Suppressor macrophage treated with lipopolysaccharide for 4 hours (primary cell): ENCODE measurements around the gene RBFOX1.

Experiments
- DNase-seq: peaks from one replicate; pipeline ENCODE4 v3.0.0-alpha.2; 2020

The RBFOX1 gene

GRCh38 chr16:7376227-7376626, 43.6 kb downstream of the RBFOX1 start:
- DNase-seq: no peak

GRCh38 chr16:7377231-7377630, 44.6 kb downstream of the RBFOX1 start:
- no peak for DNase-seq

GRCh38 chr16:7378024-7378695, 45.5 kb downstream of the RBFOX1 start:
- DNase-seq: no peak

- no peak for DNase-seq
Measured at GRCh38 chr16:7380441-7380840, 47.8 kb downstream of the RBFOX1 start.

- no peak for DNase-seq
Measured at GRCh38 chr16:7380911-7381310, 48.3 kb downstream of the RBFOX1 start.

GRCh38 chr16:7381671-7382070, 49.0 kb downstream of the RBFOX1 start:
- no peak for DNase-seq

GRCh38 chr16:7382521-7382920, 49.9 kb downstream of the RBFOX1 start:
- no peak for DNase-seq

GRCh38 chr16:7390974-7391373, 58.3 kb downstream of the RBFOX1 start:
- no peak for DNase-seq

- DNase-seq: no peak
Measured at GRCh38 chr16:7391694-7392093, 59.0 kb downstream of the RBFOX1 start.

- DNase-seq: no peak
Measured at GRCh38 chr16:7392206-7392605, 59.6 kb downstream of the RBFOX1 start.

- DNase-seq: no peak
Measured at GRCh38 chr16:7393680-7394079, 61.0 kb downstream of the RBFOX1 start.

GRCh38 chr16:7394720-7395336, 62.2 kb downstream of the RBFOX1 start:
- no peak for DNase-seq

- DNase-seq: no peak
Measured at GRCh38 chr16:7397901-7398300, 65.3 kb downstream of the RBFOX1 start.

- no peak for DNase-seq
Measured at GRCh38 chr16:7398536-7398935, 65.9 kb downstream of the RBFOX1 start.

- DNase-seq: no peak
Measured at GRCh38 chr16:7399296-7399695, 66.7 kb downstream of the RBFOX1 start.

- DNase-seq: no peak
Measured at GRCh38 chr16:7400117-7400890, 67.7 kb downstream of the RBFOX1 start.

GRCh38 chr16:7404217-7404616, 71.6 kb downstream of the RBFOX1 start:
- no peak for DNase-seq

GRCh38 chr16:7405166-7405565, 72.5 kb downstream of the RBFOX1 start:
- DNase-seq: no peak

- no peak for DNase-seq
Measured at GRCh38 chr16:7408700-7409365, 76.2 kb downstream of the RBFOX1 start.

- no peak for DNase-seq
Measured at GRCh38 chr16:7419441-7419840, 86.8 kb downstream of the RBFOX1 start.

GRCh38 chr16:7420079-7420478, 87.4 kb downstream of the RBFOX1 start:
- DNase-seq: no peak

- no peak for DNase-seq
Measured at GRCh38 chr16:7420843-7421242, 88.2 kb downstream of the RBFOX1 start.

GRCh38 chr16:7421578-7421977, 88.9 kb downstream of the RBFOX1 start:
- no peak for DNase-seq
